Esophagus muscularis mucosa (tissue), 4 donors: Measurements from ENCODE around the gene RNF175.
A peak's percentile ranks its signal among the peaks of the same experiment; 100 is the strongest.

ENCODE experiments used
- CTCF ChIP-seq, 3 experiments: fragments of 200-600 bp in 2 of 3; fragments of 450-650 bp in 1 of 3; sonication (generic) in 2 of 3; IDR thresholded peaks; one replicate each; pipeline ENCODE4 v1.5.1; 2017 to 2019; ENCODE audit warnings: antibody characterized with exemption in 3 of 3, mild to moderate bottlenecking in 2 of 3, moderate library complexity in 1 of 3
- EP300 ChIP-seq: sonication (generic); formaldehyde crosslinking; IDR thresholded peaks from one replicate; pipeline ENCODE4 v1.6.1; 2017; ENCODE audit warnings: antibody characterized with exemption
- POLR2A ChIP-seq: fragments of 450-650 bp; IDR thresholded peaks from one replicate; pipeline ENCODE4 v1.6.1; 2017; ENCODE audit warnings: antibody characterized with exemption, moderate library complexity, mild to moderate bottlenecking, low read depth
- POLR2AphosphoS5 ChIP-seq, 2 donors: sonication (generic); formaldehyde crosslinking; IDR thresholded peaks; one replicate each; pipeline ENCODE4 v1.6.1; 2017; ENCODE audit warnings: antibody characterized with exemption in 2 of 2

GRCh38 chr4:153785910-153786721 lies 26.3 kb upstream of the RNF175 start:
- TF ChIP-seq POLR2A (no peak), CTCF (IDR thresholded peaks at IDR 0.05) (peak in 2 of 3 experiments; percentile 28 to 43), EP300 (no peak), POLR2AphosphoS5 (IDR thresholded peaks at IDR 0.05) (no peak)
